Stimulated activated naive CD4-positive, alpha-beta T cell (primary cell): Measurements from ENCODE around the gene TRA2A.

ENCODE experiments used
- DNase-seq, 6 experiments: peaks; one replicate each; lab custom pipeline; 2025; lab: John Stamatoyannopoulos, UW

The TRA2A gene

DNA sequence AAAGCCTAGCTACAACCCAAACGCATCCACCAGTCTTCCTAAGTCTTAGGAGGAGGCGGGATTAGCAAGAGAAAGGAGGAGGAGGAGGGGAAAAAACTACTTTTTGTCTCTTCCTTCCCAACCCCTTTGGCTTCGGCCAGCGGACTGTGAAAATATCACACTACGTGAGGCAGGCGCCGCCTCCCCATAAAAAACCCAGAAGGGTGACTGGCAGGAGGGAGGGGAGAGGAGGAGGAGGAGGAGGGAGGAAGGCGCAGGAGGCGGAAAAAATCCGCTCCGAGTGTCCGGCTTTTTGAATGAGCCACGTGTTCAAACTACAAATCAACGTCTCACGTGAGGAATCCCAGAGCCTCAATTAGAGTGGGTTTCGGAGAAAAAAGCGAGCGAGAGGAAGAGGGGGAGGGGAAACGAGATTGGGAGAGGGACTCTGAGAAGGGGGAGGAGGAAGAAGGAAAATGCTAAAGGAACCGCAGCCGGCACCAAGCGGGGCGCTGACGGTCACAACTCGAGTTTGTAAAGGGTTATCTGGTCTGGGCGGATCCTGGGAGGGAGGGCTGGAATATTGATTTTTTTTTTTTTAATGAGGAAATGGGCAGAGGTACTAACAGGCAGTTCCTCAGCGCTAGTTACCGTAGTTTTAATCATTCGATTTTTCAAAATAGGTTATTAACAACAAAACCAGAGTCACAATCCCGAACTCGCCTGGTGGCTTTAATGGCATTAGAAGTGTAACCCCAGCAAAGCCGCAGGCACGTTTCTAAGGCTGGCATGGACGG, 61.3 kb downstream of the TRA2A start, which contains the start of gene IGF2BP3:
IGF2BP3 (minus strand) TSS at position 162 of the 776 bp plus-strand sequence. CDS start 381 bp downstream, outside the sequence.
- DNase-seq = peak in 3 of 6 experiments; percentile 10 to 47 (median 33)

DNA sequence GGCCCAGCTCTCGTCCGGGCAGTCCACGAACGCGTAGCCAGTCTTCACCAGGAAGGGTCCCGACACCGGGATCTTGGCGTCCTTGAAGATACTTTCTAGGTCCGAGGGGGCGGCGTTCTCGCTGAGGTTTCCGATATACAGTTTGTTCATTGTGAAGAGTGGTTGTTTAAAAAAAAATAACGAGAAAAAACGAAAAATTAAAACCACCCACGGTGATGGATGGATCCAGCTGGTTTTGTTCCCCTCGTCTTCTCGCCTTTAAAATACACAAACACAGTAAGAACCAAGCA, 61.9 kb downstream of the TRA2A start:
- DNase-seq = peak in 1 of 6 experiments; percentile 44

DNA sequence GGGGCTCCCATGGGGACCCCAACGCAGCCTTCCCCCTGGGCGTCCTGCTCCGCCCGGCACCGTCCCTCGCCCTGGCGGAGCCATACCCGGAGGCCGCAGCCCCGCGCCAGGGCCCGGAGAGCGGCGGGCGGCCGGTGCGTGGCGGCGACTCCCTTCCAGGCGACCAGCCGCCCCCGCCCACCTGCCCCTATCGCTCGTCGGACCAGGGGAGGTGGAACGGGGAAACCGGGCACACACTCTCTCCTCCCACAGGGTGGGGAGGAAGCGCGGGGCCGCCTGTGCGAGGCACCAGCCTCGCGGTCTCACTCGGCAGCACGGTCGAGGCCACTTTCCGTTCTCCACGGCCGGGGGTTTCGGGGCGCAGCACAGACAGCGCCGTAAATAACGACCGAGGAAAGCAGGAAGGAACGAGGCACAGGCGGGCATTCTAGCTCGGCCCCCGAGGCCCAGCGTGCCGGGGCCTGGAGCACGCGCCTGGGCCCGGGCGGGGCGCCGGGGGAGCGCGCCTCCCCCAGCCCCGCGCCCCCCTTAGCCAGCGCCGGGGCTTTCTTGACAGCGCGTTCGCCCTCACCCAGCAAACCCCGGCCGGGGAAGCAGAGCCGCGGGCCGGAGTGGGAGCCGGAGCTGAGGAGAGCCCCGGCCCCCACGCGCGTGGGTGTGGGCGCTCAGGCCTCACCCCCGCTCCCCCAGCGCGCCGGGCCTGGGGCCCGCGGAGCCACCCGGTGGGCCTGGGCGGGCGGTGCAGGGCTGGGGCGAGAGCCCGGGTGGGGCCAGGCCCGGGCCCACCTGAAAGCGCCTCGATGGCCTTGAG, 62.4 kb downstream of the TRA2A start:
- peak in 5 of 6 experiments; percentile 19 to 40 (median 34) for DNase-seq

DNA sequence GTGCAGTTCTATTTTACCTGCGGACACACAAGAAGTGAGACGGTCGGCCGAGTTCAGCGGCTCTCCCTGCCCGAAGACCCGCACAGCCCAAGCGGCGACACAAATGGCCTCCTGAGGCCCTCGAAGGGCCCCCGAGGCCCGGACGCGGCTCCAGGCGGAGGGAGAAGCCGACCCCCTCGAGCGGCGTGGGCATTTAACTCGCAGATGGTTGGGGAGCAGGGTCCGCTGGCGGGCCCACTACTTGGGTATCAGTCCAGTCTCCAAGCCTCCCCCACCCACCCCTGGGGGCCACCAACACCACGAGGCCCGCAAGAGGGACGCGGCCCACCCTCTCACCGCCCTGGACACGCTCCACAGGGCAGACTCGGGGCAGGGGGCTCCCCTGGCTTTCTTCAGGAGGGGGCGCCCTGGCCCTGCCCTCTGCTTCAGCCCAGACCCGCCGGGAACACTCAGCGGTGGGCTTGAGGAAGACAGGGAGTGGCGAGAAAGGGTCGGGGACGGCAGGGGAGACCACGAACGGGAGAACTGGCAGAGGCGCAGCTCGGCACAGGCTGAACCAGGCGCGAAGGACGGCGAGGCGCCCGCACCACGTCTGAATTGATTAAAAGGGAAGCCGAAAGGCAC, 63.1 kb downstream of the TRA2A start:
- peak in 3 of 6 experiments; percentile 35 to 41 (median 40) for DNase-seq

DNA sequence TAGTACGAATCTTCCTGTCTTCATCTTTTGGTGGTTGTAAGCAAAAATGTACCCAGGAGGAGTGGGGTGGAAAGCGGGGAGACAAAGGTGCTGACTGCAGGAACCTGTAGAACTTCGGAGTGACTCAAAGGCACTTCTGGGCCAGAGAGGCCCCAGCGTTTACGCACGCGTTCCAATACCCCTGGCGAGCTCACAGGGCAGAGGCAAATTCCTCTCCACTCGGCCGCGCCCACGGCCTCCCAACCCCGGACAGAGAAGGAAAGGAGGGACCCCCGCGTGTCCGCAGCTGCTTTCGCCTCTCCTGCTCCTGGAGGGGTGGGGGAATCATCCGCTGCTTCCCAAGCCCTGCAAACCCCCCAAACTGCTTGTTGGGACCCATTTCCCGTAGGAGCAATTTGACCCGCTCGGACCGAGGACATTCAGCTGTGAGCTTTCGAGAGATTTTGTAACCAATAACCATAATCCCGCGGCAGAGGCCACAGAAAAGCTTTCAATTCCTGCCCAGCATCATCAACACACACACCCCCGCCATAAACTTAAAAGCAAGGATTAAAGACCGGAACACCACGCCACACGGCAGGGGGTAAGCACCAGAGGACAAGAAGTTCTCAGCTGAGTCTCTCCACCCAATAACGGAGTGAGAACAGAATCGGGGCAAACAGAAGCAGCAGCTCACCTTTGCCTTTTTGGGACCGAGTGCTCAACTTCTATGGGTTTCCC, 63.8 kb downstream of the TRA2A start:
- DNase-seq = peak in 2 of 6 experiments; percentile 22 to 54

DNA sequence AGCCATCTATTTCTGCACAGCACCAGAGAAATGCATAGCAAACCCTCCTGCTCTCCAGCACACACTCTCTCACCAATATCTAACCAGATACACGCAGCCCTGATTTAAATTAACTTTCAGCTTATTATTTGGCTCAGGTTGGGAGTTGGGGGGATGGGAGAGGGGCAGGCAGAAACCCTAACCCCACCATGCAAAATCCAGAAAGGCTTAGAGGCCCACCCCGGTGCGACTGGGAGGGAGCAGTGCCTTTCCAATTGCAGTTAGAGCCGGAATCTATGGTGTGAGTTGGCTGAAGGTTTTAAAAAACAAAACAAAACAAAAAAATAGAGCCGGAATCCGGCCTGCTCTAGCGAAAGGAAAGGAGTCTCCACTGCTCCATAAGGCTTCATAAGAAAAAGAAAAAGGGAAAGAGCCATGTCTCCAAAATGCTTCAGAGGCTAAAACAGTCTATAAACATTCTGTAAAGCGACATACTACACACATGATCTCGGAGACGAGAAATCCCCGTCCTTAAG, 64.4 kb downstream of the TRA2A start:
- no peak for DNase-seq

DNA sequence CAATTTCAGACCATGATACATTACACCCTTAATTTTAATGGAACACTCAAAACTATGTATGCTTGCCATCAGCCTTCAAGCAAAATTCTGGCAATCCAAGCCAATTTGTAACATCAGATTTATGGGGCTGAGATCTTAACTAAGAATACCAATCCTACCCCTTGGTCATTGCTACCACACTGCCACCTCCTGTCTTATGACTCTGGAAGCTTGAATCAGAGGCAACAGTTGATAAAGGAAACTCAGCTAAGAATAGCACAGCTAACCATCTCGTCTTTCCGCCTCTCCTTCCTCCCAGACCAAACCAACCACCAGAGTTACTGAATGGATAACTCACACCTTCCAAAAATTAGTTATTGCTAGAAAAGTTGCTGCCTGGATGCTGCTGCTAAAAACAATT, 68.9 kb downstream of the TRA2A start:
- DNase-seq = peak in 1 of 6 experiments; percentile 9

DNA sequence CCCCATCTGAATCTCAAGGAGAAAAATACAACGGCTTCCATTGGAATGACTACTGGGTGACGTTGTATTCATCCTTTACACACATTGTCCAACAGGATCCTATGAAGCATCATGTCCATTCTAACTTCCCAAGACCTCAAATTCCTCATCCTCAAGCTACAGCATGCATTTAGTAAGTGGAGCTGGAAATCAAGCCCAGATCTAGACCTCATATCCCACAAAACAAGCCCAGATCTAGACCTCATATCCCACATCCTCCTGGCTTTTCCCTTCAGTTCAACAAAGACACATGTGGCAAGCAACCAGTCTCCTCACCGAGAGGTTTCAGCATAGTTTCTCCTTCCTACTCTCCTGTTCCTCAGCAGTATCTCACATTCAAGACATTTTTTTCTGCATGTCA, 73.7 kb downstream of the TRA2A start:
- no peak for DNase-seq

DNA sequence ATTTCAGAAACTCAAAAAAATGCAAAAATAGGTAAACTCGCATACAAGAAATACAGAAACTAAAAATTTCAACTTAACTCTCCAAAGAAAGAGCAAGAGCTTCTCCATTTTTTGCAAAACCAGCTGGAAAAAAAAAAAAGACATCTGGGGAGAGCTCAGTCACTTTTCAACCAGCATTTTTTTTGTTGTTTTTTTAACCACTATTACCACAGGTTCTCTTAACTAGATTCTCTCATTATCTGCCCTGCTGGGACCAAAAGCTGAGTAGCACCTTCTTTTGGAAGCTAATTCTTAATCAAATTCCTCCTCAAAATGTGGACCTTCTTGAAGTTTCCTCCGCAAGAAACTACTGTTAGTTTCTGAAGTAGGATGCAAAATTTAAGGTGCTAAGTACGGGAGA, 75.7 kb downstream of the TRA2A start:
- no peak for DNase-seq

DNA sequence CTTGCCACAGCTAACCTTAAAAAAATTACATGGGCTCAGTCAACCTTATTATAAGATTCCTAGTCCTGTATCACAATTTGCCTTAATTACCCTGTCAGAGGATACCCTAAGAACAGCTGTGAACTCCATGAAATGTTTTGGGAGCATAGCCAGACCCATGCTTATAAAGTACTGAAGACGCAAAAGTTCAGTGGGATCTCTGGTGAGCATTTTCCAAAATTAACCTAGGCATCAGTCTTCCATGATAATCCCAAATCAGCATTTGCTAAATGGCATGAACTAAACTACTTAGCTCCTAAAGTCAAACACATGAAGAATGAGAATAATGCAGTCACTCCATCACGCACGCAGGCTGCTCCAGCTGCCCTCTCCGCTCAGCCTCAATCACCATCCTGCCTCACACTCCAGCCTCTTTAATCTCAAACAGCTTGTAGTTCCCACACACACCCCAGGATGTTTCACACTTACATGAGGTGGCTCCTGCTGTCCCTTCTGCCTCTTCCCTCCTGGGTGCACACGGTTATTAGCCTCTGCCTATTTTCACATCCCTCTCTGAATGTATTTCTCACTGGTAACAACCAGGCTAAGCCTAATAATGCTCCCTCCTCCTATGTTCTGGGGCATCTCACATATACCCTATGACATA, 76.8 kb downstream of the TRA2A start:
- DNase-seq = no peak
